ENCODE data around the gene CDCA7.

DNA sequence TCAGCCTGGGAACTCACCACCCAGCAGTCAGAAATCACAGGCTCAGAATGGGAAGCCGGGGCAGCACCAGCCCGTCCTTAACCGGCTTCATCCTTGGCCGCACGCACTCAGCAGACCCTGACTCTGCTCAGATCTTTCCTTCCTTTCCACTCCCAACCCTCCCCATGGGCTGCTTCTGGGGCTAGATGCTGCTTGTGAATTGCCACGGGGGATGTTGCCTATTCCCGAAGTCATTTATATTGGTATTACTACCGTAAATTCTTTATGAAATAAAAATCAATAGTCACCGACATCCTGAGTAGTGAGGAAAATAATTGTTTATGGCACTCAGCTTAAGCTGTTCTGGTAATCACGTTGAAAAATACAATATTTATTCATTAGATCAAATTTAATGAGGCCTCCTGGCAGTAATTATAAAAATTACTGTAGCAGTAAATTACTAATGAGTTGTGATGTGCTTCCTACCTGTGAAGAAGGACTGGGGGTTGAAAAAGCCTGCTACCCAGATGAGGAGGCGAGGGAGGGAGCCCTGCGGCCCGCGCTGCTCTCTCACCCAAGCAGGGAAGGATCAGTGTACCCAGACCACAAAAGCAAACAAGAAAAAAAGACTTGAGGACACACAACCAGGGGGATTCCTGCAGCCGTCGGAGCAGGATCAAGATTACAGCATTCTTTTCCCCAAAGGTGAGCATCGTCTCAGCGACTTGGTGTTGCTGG, 31.5 kb downstream of the CDCA7 start:
- TF ChIP-seq, protein P1, sequence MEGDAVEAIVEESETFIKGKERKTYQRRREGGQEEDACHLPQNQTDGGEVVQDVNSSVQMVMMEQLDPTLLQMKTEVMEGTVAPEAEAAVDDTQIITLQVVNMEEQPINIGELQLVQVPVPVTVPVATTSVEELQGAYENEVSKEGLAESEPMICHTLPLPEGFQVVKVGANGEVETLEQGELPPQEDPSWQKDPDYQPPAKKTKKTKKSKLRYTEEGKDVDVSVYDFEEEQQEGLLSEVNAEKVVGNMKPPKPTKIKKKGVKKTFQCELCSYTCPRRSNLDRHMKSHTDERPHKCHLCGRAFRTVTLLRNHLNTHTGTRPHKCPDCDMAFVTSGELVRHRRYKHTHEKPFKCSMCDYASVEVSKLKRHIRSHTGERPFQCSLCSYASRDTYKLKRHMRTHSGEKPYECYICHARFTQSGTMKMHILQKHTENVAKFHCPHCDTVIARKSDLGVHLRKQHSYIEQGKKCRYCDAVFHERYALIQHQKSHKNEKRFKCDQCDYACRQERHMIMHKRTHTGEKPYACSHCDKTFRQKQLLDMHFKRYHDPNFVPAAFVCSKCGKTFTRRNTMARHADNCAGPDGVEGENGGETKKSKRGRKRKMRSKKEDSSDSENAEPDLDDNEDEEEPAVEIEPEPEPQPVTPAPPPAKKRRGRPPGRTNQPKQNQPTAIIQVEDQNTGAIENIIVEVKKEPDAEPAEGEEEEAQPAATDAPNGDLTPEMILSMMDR (IDR thresholded peaks at IDR 0.05), result no peak
- TF ChIP-seq POLR2A (IDR thresholded peaks at IDR 0.05), result no peak
